Fibroblast of pulmonary artery (primary cell): ENCODE measurements around the gene COA8.
"Not testable (repeated sequence)": the region's sequence is repeated elsewhere in the genome, so short reads cannot be mapped to it uniquely, and the experiment has no call there.

ENCODE experiments used
- DNase-seq: peaks from one replicate; pipeline ENCODE4 v3.0.0-alpha.2; 2010; ENCODE audit warnings: low read depth
- H3K4me3 ChIP-seq: replicated peaks from 2 replicates; pipeline ENCODE4 v1.5.1; 2011; ENCODE audit warnings: low read depth, mild to moderate bottlenecking, control low read depth, low read length, moderate library complexity
- CTCF ChIP-seq: IDR thresholded peaks from 2 replicates; pipeline ENCODE4 v1.5.1; 2011; ENCODE audit warnings: mild to moderate bottlenecking, control low read depth, low read length, inconsistent platforms; ENCODE audit errors: missing control alignments

COA8 gene

GRCh38 chr14:103607822-103608221 lies 45.1 kb downstream of the COA8 start:
- DNase-seq, result no peak
- TF ChIP-seq CTCF, result no peak
- H3K4me3 ChIP-seq, result no peak overlapping the region

- DNase-seq, H3K4me3 ChIP-seq: not testable (repeated sequence)
These were observed 46.3 kb downstream of the COA8 start for GRCh38 chr14:103609081-103609480.

- no peak overlapping the region for H3K4me3 ChIP-seq
- TF ChIP-seq CTCF, result no peak
- no peak for DNase-seq
These were observed 48.5 kb downstream of the COA8 start for GRCh38 chr14:103611215-103611614.

- H3K4me3 ChIP-seq, result no peak overlapping the region
- DNase-seq, result peak; percentile 36
- peak; percentile 32 for TF ChIP-seq CTCF
These were observed 50.8 kb downstream of the COA8 start for GRCh38 chr14:103613517-103613916.

- H3K4me3 ChIP-seq, result no peak overlapping the region
- TF ChIP-seq CTCF, result no peak
- no peak for DNase-seq
These were observed 54.0 kb downstream of the COA8 start for GRCh38 chr14:103616635-103617300.

- no peak for TF ChIP-seq CTCF
- H3K4me3 ChIP-seq, result no peak overlapping the region
- DNase-seq, result no peak
These were observed 56.3 kb downstream of the COA8 start for GRCh38 chr14:103619057-103619456.

GRCh38 chr14:103621860-103622259 lies 59.1 kb downstream of the COA8 start:
- no peak for DNase-seq
- TF ChIP-seq CTCF, result no peak
- no peak overlapping the region for H3K4me3 ChIP-seq
